Activated CD4-positive, alpha-beta T cell treated with anti-CD3 and anti-CD28 coated beads for 1 hour (primary cell): ENCODE results near the gene AGO1.
A peak's percentile ranks its signal among the peaks of the same experiment; 100 is the strongest.
"Not testable (repeated sequence)": the region's sequence is repeated elsewhere in the genome, so short reads cannot be mapped to it uniquely, and the experiment has no call there.

ENCODE experiments used
- DNase-seq: peaks from one replicate; pipeline ENCODE4 v3.0.0-alpha.2; 2020

The AGO1 gene

GRCh38 chr1:35882945-35883634 is at the start of gene AGO1:
AGO1 (plus strand) TSS chr1:35883209; CDS start chr1:35883422, 213 bp downstream.
- peak; percentile 96 for DNase-seq

- no peak for DNase-seq
Measured at GRCh38 chr1:35833395-35833794, 49.6 kb upstream of the AGO1 start.

GRCh38 chr1:35834218-35834617 is 48.8 kb upstream of the AGO1 start:
- DNase-seq = no peak

- DNase-seq = no peak
Measured at GRCh38 chr1:35835398-35835797, 47.6 kb upstream of the AGO1 start.

- no peak for DNase-seq
Measured at GRCh38 chr1:35836734-35837133, 46.3 kb upstream of the AGO1 start.

GRCh38 chr1:35838693-35839245 is 44.2 kb upstream of the AGO1 start:
- DNase-seq = no peak

- no peak for DNase-seq
Measured at GRCh38 chr1:35844826-35845225, 38.2 kb upstream of the AGO1 start.

GRCh38 chr1:35845766-35846165 is 37.2 kb upstream of the AGO1 start:
- DNase-seq = no peak

- no peak for DNase-seq
Measured at GRCh38 chr1:35847935-35848565, 35.0 kb upstream of the AGO1 start.

- DNase-seq = no peak
Measured at GRCh38 chr1:35850051-35850450, 33.0 kb upstream of the AGO1 start.

GRCh38 chr1:35850716-35851115 is 32.3 kb upstream of the AGO1 start:
- no peak for DNase-seq

- DNase-seq = no peak
Measured at GRCh38 chr1:35851132-35851869, 31.7 kb upstream of the AGO1 start.

- DNase-seq = no peak
Measured at GRCh38 chr1:35852241-35852640, 30.8 kb upstream of the AGO1 start.

GRCh38 chr1:35854989-35855700 is 27.9 kb upstream of the AGO1 start:
- no peak for DNase-seq

- no peak for DNase-seq
Measured at GRCh38 chr1:35856964-35857363, 26.0 kb upstream of the AGO1 start.

- no peak for DNase-seq
Measured at GRCh38 chr1:35857830-35858229, 25.2 kb upstream of the AGO1 start.

- no peak for DNase-seq
Measured at GRCh38 chr1:35860696-35861095, 22.3 kb upstream of the AGO1 start.

GRCh38 chr1:35863136-35863535 is 19.9 kb upstream of the AGO1 start:
- no peak for DNase-seq

- DNase-seq = no peak
Measured at GRCh38 chr1:35863881-35864625, 19.0 kb upstream of the AGO1 start.

- DNase-seq = no peak
Measured at GRCh38 chr1:35864813-35865212, 18.2 kb upstream of the AGO1 start.

- no peak for DNase-seq
Measured at GRCh38 chr1:35866991-35867390, 16.0 kb upstream of the AGO1 start.

GRCh38 chr1:35869245-35869950 is 13.6 kb upstream of the AGO1 start:
- DNase-seq = not testable (repeated sequence)
